DMS53 treated with DMSO at 0.1 percent for 48 hours (cell line): Measurements from ENCODE around the gene FGD5.

ENCODE experiments used
- DNase-seq: peaks from one replicate; lab custom pipeline; 2025; ENCODE audit not compliant: unreplicated experiment; lab: John Stamatoyannopoulos, UW

Gene FGD5

DNA sequence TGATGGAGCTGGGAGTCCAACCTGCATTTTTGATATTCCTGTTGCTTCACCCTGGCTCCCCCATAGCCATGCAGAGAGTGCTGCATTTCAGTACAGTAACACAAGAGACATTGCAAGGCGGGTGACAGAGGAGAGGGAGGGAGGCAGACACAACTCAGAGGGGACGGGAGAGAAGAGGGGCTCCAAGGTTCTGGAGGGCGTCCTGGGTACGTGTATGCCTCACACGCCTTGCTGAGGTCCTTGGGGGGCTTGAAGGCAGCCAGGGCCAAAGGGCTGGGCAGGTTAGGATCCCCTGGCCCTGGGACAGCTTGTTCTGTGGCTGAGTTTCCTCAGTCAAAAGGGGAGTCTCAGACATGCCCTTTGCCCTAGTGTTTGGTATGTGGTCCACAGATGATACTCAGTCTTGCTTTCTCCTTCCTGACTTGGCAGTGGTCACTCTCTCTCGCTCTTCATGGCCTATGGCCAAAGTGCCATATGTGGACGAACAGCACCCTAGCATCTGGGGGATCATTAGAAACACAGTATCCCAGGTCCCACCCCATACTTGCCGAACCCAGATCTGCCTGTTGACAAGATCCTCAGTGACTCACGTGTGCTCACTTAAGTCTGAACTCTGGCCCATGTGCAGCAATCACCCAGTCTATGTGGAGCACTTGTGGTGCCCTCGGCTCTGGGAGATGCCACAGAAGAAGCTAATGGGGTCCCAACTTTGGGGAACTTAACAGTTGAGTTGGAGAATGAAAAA is 52.9 kb downstream of the FGD5 start:
- no peak for DNase-seq

DNA sequence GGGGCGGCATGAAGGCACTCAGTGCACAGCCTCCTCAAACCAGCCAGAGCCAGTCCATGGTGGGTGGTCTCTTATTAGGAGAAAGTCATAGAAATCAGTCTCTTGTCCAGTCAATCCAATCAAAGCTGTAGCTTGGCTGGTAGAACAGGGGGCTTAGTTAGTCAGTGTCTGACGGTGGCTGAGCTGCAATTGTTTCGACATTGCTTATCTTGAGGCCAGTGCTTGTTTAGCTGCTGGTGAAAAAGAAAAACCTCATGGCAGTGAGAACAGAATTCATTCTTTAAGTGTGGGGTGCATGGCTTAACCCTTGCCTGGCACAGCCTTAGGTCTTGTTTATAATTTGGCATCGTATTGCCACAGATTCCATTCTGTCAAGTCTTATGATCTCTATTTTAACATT is 53.9 kb downstream of the FGD5 start:
- no peak for DNase-seq

DNA sequence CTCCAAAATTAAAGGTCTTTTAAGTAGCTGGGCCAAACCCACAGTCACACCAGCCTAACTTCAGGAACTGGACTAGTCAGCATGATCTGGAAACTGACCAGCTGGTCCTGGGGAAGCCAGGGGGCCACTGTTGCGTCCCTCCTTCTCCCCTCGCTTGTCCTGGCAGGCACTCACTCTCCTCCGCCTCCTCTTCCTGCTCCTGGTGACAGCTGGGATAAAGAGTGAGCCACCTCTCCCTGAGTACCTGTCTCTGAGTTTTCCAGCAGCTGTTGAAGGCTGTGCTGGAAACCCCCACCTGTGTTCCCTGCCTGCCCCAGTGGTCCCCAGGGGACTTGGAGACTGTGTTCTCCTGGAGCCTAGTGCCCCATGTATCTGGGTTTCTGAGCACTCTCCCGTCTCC is 56.0 kb downstream of the FGD5 start:
- no peak for DNase-seq

DNA sequence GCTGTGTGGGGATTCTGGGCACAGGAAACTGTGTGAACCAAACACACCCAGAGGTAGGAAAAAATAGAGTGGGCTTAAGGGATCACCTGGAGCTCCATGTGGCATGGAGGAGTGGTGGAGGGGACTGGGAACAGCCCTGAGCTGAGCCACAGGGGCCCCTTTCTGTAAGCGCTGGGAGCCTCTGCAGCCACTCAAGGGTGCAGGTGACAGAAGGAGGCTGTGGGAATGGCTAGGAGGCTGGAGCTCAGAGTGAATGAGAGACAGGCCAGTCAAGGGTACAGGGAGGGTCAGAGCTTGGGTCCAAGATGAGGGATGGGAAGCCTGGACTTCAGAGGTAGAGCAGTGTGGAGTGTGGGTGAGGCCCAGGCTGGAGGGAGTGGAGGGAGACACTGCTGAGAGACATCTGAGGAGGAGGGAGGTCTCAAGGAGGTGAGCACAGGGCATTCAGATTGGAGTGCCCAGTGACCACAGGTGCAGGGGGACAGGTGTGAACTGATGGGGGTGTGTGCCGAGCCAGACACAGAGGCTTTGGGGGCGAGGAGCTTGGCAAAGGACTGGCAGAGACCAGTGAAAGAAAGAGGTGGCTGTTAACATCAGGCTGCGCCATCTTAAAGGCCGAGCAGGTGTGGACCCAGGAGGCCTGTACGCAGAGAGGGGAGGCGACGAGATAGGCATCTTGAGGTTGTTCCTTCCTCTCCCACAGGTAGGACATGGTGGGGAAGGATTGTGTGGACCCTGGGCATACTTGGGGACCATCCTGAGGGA is 56.8 kb downstream of the FGD5 start:
- no peak for DNase-seq

DNA sequence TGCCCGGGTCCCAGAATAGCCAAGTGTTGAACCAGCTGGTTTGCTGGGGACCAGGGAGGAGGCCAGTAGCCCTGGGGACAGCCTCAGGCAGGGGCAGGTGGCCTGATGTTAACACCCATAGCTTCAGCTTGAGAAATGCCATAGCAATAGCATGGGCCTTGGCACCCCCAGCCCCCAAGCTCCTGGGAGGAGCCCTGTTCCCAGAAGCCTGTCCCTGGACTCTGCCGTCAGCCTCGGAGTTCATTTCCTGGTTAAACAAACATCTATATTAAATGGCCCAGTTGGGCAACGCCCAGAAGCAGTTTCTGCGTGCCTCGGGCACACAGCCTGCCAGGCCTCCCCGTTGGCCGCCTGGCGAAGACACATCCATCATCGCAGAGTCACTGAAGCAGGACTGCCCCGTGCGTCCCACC is 58.2 kb downstream of the FGD5 start:
- DNase-seq: no peak

DNA sequence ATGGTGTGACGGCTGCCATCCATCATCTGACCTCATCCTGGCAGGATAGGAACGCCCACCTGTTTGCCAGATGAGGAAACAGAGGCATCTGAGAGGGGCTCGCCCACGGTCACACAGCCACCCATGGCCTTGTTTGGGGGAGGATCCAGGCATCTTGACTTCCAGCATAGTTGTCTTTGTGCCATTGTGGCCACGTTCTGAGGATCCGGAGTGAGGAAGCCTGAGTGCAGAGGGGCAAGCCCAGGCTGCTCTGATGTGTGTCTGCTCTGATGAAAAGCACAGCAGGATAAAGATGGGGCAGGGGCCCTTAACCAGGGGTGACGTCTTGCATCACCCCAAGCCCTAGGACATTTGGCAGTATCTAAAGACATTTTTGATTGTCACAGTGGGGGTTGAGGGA is 58.7 kb downstream of the FGD5 start:
- no peak for DNase-seq

DNA sequence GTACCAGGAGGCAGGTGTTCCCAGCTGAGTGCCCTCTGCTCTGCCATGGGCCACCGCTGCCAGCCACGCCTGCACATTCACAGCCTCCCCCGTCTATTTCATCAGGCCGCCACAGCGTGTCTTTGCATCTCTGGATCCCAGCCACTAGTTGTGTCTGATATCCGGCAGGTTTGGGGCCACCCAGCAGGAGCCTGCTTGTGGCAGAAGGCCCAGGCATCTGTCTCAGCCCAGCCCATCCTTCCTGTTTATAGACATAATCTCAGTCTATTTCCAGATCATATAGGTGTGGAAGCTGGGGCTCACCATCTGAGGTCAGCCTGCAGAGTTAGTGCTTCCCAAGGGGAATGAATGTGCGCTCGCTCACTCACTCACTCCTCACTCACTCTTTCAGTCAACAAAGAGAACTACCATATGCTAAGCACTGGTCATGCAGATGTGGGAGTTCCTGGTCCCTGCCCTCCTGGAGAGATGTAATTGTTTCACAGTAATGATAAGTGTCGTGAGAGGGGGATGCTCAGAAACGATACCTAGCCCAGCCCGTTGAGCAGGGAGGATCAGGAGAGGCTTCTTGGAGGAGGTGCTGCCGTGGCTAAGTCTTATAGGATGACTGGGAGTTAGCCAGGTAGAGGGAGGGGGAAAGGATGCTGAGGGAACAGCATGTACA is 60.6 kb downstream of the FGD5 start:
- no peak for DNase-seq

DNA sequence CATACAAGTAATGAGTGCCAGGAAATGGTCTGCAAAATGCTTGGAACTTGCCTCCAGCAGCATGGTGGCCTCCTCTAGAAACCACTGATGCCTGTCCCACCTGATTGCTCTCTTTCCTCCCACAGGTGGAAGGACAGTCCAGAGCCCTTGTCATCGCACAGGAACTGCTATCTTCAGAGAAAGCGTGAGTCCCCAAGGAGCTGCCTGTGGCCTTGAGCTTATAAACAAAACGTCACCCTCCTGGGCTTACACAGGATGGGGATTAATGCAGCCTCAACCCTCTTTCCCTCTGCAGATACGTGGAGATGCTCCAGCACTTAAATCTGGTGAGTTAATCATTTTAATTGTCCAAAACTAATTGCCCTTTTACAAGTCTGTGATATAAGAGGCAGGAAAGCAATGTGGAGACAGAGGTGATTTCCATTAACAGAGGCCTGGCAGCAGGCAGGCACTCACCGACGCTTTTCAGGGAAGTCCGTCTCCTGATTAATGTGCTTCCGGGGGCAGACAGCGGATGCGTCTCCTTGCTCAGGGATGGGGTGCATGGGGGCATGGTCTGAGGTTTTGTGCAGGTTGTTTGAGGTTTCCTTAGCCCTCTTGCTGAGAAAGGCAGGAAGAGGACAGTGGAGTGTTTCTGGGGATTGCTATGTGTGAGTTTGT is 61.8 kb downstream of the FGD5 start:
- DNase-seq: no peak

DNA sequence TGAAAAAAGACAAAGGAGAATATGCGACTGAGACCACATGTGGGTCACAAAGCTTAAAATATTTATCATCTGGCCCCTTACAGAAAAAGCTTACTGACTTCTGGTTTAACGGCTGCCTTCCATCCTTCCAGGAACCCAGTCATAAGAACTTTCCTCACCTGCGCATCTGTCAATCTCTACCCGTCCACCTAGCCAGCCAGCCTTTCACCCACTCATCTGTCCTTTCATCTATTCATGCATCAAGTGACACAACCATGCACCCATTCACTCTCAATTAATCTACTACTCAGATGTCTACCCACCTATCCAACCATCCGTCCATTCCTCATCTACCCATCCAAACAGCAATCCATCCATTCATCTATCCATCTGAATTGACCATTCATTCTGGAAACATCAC is 64.5 kb downstream of the FGD5 start:
- DNase-seq: no peak

DNA sequence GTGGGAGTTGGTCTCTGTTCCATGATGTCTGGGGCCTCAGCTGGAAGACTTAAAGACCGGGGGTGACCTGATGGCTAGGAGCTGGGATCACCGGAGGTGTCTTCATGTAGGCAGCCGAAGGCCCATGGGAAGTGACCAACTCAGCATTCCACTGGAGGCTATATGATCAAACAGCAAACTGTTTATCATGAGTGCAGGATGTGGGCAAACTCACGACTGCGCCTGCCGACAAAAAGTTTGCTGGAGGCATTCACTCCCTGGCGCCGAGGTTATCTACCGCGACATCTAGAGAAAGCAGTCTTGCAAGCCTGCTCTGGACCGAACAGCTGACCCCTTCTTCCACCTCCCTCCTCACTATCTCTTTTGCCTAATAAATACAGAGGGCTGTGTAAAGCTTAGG is 65.9 kb downstream of the FGD5 start:
- no peak for DNase-seq

DNA sequence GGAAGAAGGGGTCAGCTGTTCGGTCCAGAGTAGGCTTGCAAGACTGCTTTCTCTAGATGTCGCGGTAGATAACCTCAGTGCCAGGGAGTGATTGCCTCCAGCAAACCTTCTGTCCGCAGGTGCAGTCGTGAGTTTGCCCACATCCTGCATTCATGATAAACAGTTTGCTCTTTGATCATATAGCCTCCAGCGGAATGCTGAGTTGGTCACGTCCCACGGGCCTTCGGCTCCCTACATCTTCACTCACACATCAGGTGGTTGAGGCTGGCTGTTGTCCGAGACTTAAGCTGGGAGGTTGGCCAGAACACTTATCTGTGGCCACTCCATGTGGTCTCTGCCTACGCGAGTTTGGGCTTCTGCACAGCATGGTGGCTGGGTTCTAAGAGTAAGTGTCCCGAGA is 66.5 kb downstream of the FGD5 start:
- no peak for DNase-seq

DNA sequence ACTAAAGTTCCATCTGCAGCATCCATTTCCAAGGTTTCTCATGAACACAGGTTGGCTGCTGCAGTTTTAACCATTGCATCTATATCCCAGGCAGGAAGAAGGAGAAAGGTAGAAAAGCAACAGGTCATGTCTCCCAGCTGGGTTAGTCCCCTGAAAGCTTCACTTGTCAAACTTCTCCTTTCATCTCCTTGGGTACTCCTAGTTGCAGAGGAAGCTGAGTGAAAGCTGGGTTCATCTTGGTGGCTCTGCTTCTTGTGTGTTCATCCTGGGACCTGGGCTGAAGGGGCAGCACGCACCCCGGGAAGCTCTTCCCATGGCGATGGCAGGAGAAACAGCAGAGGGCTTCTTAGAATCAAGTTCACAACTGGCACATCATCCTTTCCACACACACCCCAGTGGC is 67.3 kb downstream of the FGD5 start:
- DNase-seq: no peak

DNA sequence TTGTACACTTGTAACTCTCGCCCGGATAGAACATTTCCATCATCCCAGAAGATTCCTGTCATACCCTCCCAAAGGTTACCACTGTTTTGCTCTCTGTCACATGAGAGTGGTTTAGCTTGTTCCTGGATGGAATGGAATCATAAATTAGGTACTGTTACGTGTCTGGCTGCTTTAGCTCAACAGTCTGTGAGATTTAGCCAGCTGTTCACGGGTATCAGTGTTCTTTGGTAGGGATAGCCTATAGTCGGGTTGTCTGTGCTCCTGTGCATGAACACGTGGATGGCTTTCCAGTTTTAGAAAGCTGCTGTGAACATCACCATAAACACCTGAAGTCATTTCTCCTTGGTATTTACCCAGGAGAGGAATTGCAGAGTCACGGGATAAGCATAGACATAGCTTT is 70.4 kb downstream of the FGD5 start:
- DNase-seq: no peak

DNA sequence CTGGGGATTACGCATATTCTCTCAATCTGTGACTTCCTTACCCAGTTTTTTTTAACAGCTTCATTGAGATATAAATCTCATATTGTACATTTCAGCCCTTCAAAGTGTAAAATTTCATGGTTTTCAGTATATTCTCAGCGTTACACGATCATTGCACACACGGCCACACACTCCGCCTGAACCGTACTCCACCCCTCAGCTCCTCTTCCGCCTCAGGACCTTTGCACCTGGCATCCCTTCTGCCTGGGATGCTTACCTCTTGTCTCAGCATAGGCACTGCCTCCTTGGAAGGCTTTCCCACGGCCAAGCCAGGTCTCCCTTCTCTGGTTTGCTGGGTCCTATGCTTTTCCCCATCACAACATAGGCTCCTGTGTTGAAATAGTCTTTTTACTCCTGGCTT is 71.2 kb downstream of the FGD5 start:
- DNase-seq: no peak

DNA sequence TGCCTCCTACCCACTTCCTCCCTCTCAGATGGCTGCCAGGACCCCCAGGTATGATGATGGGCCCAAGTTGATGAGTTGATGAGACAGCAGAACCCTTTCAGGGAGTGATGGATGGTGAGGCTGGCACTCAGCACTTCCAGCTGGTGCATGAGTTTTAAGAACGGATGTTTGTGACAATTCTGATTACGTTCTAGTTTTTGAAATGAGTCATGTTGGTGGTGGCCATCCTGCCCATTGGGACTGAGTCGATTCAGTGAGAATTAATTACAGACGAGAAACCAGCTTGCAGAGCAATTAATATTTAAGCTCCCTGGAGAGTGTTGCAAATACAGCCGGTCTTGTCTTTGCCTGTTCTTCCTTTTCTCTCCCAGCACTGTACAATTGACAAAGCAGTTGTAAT is 71.7 kb downstream of the FGD5 start:
- DNase-seq: no peak

DNA sequence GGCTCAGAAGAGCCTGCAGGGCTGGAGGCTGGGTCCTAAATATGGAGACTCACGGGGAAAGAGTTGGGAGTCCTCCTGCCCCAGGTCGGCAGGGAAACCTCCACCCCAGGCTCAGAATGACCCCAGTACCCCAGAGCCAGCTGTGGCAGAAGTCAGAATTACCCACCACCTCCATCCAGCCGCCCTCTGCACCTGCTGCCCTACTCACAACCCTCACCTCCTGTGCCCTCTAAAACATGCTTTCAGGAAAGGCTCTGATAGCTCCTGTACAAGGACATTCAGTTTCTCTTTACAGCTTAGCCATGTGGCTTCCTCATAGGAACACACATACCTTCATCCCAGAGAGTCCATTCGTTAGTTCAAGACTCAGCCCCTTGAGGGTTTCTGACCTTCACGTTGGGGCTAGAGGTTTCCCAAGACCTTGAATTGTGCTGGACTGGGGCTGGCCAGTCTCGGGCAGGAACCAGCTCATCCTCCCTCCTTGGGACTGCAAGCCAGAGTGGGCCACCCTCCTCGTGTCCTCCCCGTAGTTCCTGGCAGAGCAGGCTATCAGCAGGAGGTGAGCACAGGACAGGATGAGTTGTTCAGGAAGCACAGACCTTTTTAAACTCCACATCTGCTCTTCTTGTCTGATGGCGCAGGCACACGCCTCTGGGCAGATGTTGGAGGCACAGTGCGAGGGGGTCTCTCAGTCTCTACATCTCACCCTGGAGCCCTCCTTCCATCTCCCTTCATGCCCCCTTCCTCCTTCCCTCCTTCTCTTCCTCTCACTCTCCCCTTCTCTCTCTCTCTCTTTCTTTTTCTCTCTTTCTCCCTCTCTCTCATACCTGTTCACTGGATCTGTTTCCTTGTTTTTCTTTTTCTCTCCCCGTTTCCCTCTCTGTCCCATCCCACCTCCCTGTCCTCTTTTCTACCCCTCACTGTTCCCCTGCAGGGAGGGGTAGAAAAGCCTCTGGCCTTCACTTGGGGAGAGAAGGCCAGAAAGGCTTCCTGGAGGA is 72.7 kb downstream of the FGD5 start:
- DNase-seq: no peak

DNA sequence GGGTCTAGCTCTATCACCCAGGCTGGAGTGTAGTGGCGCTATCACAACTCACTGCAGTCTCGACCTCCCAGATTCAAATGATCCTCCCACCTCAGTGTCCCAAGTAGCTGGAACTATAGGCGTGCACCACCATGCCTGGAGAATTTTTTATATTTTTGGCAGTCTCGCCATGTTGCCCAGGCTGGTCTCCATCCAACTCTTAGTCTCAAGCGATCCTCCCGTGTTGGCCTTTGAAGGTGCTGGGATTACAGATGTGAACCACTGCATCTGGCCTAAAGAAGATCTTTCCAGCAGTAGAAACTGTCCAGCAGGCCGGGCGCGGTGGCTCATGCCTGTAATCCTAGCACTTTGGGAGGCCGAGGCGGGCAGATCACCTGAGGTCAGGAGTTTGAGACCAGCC is 73.5 kb downstream of the FGD5 start:
- DNase-seq: no peak

DNA sequence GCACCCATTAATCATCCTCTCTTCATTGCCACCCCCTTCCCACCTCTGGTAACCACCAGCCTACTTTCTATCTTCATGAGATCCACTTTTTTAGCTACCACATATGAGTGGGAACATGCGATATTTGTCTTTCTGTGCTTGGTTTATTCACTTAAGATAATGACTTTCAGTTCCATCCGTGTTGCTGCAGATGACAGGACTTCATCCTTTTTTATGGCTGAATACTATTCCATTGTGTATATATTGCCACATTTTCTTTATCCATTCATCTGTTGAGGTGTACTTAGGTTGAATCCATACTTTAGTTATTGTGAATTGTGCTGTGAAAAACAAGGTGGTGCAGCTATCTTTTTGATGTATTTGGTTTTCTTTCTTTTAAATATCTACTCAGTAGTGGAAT is 75.3 kb downstream of the FGD5 start:
- DNase-seq: no peak

DNA sequence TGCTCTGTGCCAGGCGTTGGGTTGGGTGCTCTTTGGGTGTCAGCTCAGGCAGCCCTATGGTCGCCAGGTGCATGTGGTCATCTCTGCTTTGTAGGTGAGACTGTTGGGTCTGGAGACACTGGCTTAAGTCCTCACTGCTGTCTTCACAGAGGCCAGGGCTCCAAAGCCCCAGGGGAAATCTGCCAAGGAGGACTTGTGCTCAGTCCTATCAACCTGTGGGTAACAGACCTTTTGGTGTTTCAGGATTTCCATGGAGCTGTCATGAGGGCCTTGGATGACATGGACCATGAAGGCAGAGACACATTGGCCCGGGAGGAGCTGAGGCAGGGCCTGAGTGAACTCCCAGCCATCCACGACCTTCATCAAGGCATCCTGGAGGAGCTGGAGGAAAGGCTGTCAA is 78.5 kb downstream of the FGD5 start:
- no peak for DNase-seq

DNA sequence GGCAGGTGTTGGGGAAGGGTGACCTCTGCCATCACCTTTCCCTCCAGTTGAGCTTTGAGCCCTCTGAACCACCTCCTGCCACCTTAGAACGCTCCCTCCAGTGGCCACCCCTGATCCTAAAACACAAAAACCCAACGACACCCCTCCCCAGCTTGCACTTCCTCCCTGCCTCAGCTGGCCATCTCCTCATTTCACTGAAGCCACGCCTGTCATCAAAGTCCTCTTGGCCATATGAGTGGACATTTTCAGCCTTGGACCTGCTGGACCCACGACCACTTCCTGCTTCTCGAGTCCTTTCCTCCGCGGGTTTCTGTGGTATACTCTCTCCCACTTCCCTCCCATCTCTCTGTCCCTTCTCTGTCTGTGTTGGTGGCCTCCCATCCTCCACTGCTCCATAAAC is 80.2 kb downstream of the FGD5 start:
- no peak for DNase-seq
